KBM-7 (cell line): ENCODE results near the gene SCN10A.

Source experiments
- DNase-seq: peaks from one replicate; pipeline ENCODE4 v3.0.0-alpha.2; 2015
- in situ Hi-C: fragments of 300-500 bp; cut with MboI; formaldehyde crosslinking; loops from 2 replicates; pipeline ENCODE4 v1.14.3; 2020; ENCODE audit warnings: low sequenced_read_pairs, low pct_unique_long_range_greater_than_20kb, mixed read lengths

The SCN10A gene

GRCh38 chr3:38793721-38794120, 22.3 kb downstream of the SCN10A start:
- DNase-seq, result no peak
- in situ Hi-C loops, result no loop called here

DNA sequence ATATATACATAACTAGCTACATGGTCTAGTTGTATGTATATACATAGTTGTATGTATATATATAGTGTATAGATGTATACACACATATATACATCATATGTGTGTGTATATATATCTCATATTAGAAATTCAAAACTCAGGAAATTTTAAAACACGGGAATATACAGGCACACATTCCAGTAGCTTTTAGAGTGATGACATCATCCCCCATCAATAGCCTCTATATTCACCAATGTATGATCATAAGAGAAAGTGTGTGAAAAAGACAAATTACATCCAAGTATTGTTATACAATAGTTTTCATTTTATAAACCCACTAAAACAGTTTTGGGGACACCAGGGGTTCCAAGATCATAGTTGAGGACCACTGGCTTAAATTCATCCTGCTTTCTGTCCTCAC, 23.0 kb downstream of the SCN10A start:
- no peak for DNase-seq
- in situ Hi-C loops, result no loop called here

DNA sequence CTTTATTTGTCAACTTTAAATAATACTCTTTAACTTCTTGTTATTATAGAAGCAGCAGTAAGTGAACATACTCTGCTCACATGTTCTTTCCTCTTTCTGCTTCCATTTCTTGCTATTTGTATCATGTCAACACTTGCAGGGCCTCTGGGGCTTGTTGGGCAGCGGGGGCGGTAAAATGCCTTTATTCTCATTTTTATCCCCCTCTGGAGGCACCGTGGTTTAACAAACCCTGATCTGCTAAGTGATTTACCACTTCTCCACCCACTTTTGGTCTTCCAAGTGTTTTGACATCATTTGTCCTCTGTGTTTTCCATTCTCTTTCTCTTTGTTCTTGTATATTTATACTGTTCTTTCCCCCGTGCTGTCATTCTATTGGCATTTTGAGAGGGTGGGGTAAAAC, 33.9 kb downstream of the SCN10A start:
- DNase-seq, result no peak
- in situ Hi-C loops, result no loop called here

DNA sequence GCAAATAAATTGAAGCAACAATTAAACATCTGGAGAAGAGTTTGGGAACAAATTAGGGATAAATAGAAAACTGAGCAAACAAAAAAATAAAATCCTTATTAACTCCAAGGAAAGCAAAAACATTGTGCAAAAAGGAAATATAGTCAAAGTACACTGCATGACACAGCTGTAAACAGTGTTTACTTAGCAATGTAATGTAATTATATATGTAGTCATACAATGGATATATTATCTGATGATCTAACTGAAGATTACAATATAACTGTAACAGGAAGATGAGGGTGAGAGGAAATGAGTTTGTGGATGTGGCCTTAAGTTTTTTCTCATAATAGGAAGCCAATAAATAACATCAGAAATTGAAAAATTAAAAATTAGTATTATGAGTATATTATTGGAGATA, 42.5 kb downstream of the SCN10A start:
- in situ Hi-C loops, result no loop called here
- DNase-seq, result no peak

- in situ Hi-C loops, result no loop called here
- no peak for DNase-seq
Observed at GRCh38 chr3:38763569-38763968, 52.4 kb downstream of the SCN10A start.

DNA sequence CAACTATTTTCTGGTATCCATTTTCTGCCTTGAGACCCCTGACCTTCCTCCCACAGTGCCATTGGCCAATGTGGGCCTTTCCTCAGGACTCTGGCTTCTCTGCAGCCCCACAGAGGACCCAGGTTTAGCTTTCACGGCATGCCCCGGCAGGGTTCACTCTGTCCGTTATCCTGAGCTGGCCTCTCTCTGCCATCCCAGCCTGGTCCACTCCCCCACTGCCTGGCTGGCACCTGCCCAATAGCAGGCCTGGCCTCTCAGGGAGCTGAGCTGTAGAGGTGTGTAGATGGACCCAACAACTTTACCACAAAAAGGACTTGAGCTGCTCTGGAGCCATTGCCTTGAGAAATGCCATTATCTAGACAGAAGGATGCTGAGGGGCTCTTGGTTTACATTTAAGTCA, 57.5 kb downstream of the SCN10A start:
- no peak for DNase-seq
- in situ Hi-C loops, result no loop called here

DNA sequence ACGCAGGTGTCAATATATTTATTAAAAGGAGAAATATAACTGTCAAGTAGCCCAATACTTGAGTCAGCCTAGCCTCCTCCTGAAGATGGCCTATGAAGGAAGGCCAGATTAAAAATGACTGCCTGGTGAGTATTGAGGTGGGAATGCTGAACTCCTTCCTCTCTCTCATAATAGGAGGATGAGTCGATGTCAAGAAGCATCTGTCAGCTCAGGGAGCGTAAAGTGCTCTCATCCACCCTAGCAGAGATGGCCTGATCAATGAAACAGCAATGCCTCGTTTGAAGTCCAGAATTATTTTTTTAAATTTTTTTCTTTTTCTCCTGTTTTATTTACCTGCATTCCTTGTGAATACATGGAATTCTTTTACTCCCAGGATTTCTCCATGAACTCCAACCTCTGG, 58.3 kb downstream of the SCN10A start:
- in situ Hi-C loops, result no loop called here
- DNase-seq, result no peak

GRCh38 chr3:38756892-38757291, 59.1 kb downstream of the SCN10A start:
- in situ Hi-C loops, result no loop called here
- DNase-seq, result no peak

DNA sequence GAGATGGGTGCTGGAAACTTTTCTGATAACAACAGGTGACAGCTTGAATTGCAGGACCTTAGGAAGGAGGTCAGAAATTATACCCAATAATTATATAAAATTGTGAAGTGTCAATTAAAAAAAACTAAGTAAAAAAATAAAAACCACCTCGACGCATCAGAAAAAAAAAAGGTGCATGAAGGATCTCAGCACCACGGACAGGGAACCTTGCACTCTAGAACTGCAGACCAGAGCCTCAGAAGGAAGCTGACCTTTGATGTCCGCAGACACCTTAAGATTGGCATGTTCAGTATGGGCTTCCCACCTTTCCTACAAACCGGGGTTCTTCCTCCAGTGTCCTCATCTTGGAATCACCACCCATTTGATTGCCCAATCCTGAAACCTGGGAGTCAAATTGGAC, 60.9 kb downstream of the SCN10A start:
- no peak for DNase-seq
- in situ Hi-C loops, result no loop called here

DNA sequence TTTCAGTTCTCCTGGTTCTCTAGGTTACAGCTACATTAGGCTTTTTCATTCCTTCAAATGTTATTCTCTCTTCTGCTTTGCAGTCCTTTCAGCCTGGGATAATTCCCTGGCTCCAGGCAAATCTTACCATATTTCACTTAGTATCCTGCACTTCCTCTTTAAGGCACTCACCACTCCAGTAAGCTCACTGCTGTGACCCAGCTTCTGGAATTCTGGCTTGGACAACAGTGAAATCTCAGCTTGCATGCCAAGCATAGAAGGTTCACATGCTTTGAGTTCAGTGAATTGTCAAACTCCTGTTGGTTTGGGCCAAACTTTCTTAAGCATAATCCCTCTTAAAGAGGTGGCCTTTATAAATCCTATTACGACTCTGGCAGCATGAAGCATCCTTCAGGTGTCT, 69.4 kb downstream of the SCN10A start:
- in situ Hi-C loops, result no loop called here
- DNase-seq, result no peak

DNA sequence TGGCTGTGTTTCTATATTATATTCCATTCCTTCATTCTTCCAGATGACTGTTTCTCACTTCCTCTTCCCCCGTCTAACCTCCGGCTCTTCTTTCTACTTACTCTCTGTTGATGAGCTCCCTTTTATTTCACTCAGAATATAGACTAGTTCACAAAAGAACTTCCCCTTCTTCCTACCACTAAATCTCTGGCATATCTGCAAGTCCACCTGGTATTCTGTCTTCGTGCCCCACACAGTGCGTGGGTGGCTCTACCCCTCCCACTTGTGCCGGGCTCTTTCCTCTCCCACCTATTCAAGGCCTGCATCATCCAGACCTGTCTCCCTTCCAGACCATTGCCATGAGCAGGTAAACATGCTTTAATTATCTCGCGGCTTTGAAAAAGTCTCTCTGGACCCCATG, 73.0 kb downstream of the SCN10A start:
- peak; percentile 9 for DNase-seq
- in situ Hi-C loops, result no loop called here

- in situ Hi-C loops, result no loop called here
- DNase-seq, result no peak
Observed at GRCh38 chr3:38742550-38742949, 73.5 kb downstream of the SCN10A start.

DNA sequence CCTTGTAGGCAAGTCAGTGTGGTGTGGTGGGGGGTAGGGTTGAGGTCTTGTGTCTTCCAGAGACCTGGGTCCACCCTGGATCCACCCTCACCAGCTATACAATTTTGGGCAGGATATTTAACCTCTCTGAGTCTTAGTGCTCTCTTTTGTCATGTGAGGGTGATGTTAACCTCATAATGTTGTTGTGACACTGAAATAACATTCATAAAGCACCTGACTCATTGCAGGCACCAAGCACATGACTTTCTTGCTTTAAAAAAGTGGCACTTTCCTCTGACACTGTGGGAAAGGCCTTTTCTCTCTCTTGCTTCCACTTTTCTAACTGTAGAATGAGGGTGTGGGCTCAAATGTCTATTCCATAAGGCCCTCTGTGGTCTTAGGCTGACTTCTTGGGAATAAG, 75.5 kb downstream of the SCN10A start:
- in situ Hi-C loops, result no loop called here
- DNase-seq, result no peak

GRCh38 chr3:38739931-38740330, 76.1 kb downstream of the SCN10A start:
- no peak for DNase-seq
- in situ Hi-C loops, result no loop called here

- in situ Hi-C loops, result no loop called here
- DNase-seq, result no peak
Observed at GRCh38 chr3:38739396-38739689, 76.7 kb downstream of the SCN10A start.

DNA sequence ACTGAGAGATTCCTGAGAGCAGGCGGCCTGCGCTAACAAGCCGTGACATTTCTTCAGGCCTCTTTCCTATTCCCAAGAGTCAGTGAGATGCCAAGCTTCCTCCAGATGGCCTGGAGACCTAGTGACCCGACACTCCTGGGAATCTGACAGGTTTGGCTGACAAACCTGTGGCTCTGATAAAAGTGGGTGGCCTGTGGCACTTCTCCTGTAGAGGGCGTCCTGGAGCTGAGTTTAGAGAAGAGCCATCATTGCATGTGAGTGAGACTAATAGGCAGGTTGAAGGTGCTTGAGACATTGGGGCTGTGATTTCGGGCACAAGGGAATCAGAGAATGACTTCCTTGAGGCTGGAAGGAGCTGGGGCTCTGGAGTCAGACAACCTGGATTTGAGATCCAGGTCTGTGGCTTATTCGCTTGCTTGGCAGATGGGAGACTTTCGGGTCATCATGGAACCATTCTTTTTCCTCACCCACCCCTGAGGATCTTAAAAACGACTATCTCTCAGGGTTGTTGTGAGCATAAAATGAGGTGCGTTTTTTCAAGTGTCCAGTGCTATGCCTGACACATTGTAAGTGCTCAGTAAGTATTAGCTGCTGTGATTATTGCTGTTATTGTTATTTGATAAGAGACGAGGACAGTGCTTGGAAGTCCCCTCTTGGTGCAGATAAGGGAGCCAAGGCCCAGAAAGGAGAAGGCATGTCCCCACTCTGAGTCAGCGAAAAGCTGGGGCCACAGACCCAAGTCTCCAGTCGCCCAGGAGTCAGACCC, 77.2 kb downstream of the SCN10A start:
- in situ Hi-C loops, result no loop called here
- peak; percentile 67 for DNase-seq

- in situ Hi-C loops, result no loop called here
- no peak for DNase-seq
Observed at GRCh38 chr3:38731522-38731921, 84.5 kb downstream of the SCN10A start.

- in situ Hi-C loops, result no loop called here
Observed at GRCh38 chr3:38730281-38730680, 85.7 kb downstream of the SCN10A start.

DNA sequence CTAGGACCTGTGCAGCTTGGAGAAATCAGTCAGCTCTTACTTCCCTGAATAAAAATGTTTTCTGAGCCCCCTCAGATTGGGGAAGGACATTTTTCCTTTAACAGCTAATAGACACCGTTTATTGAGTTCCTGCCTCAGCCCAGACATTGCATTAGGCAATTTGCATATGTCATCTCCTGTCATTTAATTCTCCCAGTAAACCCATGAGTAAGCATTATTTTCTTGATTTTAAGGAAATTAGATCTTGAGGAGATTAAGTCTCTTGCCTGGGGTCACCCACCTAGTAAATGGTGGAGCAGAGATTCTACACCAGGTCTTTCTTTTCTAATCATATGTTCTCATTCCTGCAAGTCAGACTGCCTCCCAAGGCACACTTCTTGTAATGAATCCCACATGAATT, 88.0 kb downstream of the SCN10A start:
- DNase-seq, result no peak
- in situ Hi-C loops, result no loop called here

More at GRCh38 chr3:38730281-38730680, 85.7 kb downstream of the SCN10A start:
- DNase-seq, result no peak

- DNase-seq, result no peak
- in situ Hi-C loops, result no loop called here
Observed at GRCh38 chr3:38726751-38727150, 89.3 kb downstream of the SCN10A start.

- in situ Hi-C loops, result no loop called here
- DNase-seq, result no peak
Observed at GRCh38 chr3:38725726-38726419, 90.1 kb downstream of the SCN10A start.
